GM23338 (cell line): ENCODE data around the gene STK24. TPM values are rescaled to one million over a fixed set of nuclear protein-coding genes. Genes with fewer than 3 reads are reported as not detected.

ENCODE experiments used
- ATAC-seq: fragments of 200-7000 bp; cut with Tn5 transposase; 3 replicates; pipeline ENCODE4 v1.9.1; 2020
- DNase-seq: peaks from one replicate; pipeline ENCODE4 v3.0.0-alpha.2; 2015; ENCODE audit warnings: low spot score
- H2AFZ ChIP-seq: fragments of 200-600 bp; sonication (generic); 2 replicates; pipeline ENCODE4 v1.8.0; 2016; ENCODE audit warnings: antibody characterized with exemption, mild to moderate bottlenecking, moderate library complexity
- H3F3A ChIP-seq: fragments of 200-600 bp; sonication (generic); replicated peaks from 2 replicates; pipeline ENCODE4 v1.8.0; 2017; ENCODE audit warnings: antibody characterized with exemption, mixed run types, low read depth
- H3K27ac ChIP-seq: fragments of 200-600 bp; sonication (generic); 2 replicates; pipeline ENCODE4 v1.6.1; 2016; ENCODE audit warnings: low read depth
- H3K27me3 ChIP-seq: fragments of 200-600 bp; sonication (generic); 2 replicates; pipeline ENCODE4 v1.8.0; 2016; ENCODE audit warnings: mild to moderate bottlenecking, mixed run types, moderate library complexity; ENCODE audit not compliant: insufficient read depth
- H3K36me3 ChIP-seq: fragments of 200-600 bp; sonication (generic); 2 replicates; pipeline ENCODE4 v1.8.0; 2016; ENCODE audit warnings: mild to moderate bottlenecking; ENCODE audit not compliant: insufficient read depth
- H3K4me1 ChIP-seq: fragments of 200-600 bp; sonication (generic); 2 replicates; pipeline ENCODE4 v1.8.0; 2016; ENCODE audit warnings: mild to moderate bottlenecking, moderate library complexity; ENCODE audit not compliant: insufficient read depth
- H3K4me2 ChIP-seq: fragments of 200-600 bp; sonication (generic); 2 replicates; pipeline ENCODE4 v1.7.1; 2017; ENCODE audit warnings: mixed run types
- H3K4me3 ChIP-seq: fragments of 200-600 bp; sonication (generic); 2 replicates; pipeline ENCODE4 v1.6.1; 2016; ENCODE audit warnings: mixed run types
- H3K79me2 ChIP-seq: fragments of 200-600 bp; sonication (generic); replicated peaks from 2 replicates; pipeline ENCODE4 v1.8.0; 2017; ENCODE audit warnings: mild to moderate bottlenecking; ENCODE audit not compliant: insufficient read depth
- H3K9me2 ChIP-seq: fragments of 200-600 bp; sonication (generic); 2 replicates; pipeline ENCODE4 v1.8.0; 2017; ENCODE audit not compliant: insufficient read depth
- H4K20me1 ChIP-seq: fragments of 200-600 bp; sonication (generic); replicated peaks from 2 replicates; pipeline ENCODE4 v1.8.0; 2017; ENCODE audit warnings: mild to moderate bottlenecking; ENCODE audit not compliant: insufficient read depth
- H3K27ac Mint-ChIP-seq: 2 replicates; pipeline ENCODE4 v1.8.0; 2020; ENCODE audit warnings: inconsistent platforms, mild to moderate bottlenecking, moderate library complexity, mixed read lengths
- H3K27me3 Mint-ChIP-seq: 3 replicates; pipeline ENCODE4 v1.8.0; 2022; ENCODE audit warnings: low read depth, mild to moderate bottlenecking, moderate library complexity, mixed read lengths, inconsistent platforms; ENCODE audit not compliant: insufficient read depth, poor library complexity
- H3K36me3 Mint-ChIP-seq: 3 replicates; pipeline ENCODE4 v1.8.0; 2021; ENCODE audit warnings: low read depth, mild to moderate bottlenecking, inconsistent platforms, moderate library complexity, mixed read lengths
- H3K4me1 Mint-ChIP-seq: 3 replicates; pipeline ENCODE4 v1.8.0; 2020; ENCODE audit warnings: mild to moderate bottlenecking, inconsistent platforms, mixed read lengths
- H3K4me3 Mint-ChIP-seq: 3 replicates; pipeline ENCODE4 v1.8.0; 2021; ENCODE audit warnings: moderate library complexity, mild to moderate bottlenecking, inconsistent platforms, mixed read lengths
- H3K9me3 Mint-ChIP-seq: 3 replicates; pipeline ENCODE4 v1.8.0; 2020; ENCODE audit warnings: moderate library complexity, mild to moderate bottlenecking, inconsistent platforms, mixed read lengths
- CREB1 ChIP-seq: fragments of 250-450 bp; sonication (Bioruptor Pico); IDR thresholded peaks from 2 replicates; pipeline ENCODE4 v1.5.0; 2020; ENCODE audit warnings: low read depth, mild to moderate bottlenecking, moderate library complexity
- EZH2 ChIP-seq: fragments of 200-600 bp; sonication (generic); IDR thresholded peaks from one replicate; pipeline ENCODE4 v1.8.0; 2017; ENCODE audit warnings: antibody characterized with exemption, mild to moderate bottlenecking, low read depth; ENCODE audit not compliant: unreplicated experiment
- EZH2phosphoT487 ChIP-seq: fragments of 200-600 bp; sonication (generic); IDR thresholded peaks from one replicate; pipeline ENCODE4 v1.8.1; 2018; ENCODE audit warnings: antibody characterized with exemption; ENCODE audit not compliant: unreplicated experiment
- JUNB ChIP-seq: IDR thresholded peaks from one replicate; pipeline ENCODE4 v1.6.1; 2016; ENCODE audit warnings: antibody characterized with exemption; ENCODE audit not compliant: unreplicated experiment
- NANOG ChIP-seq: IDR thresholded peaks from 2 replicates; pipeline ENCODE4 v1.6.1; 2016; ENCODE audit warnings: antibody characterized with exemption, borderline replicate concordance
- POLR2AphosphoS5 ChIP-seq: IDR thresholded peaks from 2 replicates; pipeline ENCODE4 v1.6.1; 2016; ENCODE audit warnings: antibody characterized with exemption, low read depth
- STAT1 ChIP-seq: IDR thresholded peaks from one replicate; pipeline ENCODE4 v1.6.1; 2016; ENCODE audit warnings: antibody characterized with exemption; ENCODE audit not compliant: unreplicated experiment
- ZNF114 ChIP-seq: fragments of 250-450 bp; sonication (Bioruptor Pico); IDR thresholded peaks from 2 replicates; pipeline ENCODE4 v1.5.0; 2020; ENCODE audit warnings: mild to moderate bottlenecking, moderate library complexity
- ZNF331 ChIP-seq: fragments of 250-450 bp; sonication (Bioruptor Pico); IDR thresholded peaks from 2 replicates; pipeline ENCODE4 v1.5.0; 2020; ENCODE audit warnings: low read depth, mild to moderate bottlenecking, moderate library complexity
- polyA plus RNA-seq: library from polyadenylated mRNA; unstranded; fragments of >200 nt; fragmentation: Nextera tagmentation; extraction: Ambion mirVana; gene quantifications from 2 replicates; pipeline ENCODE4 v1.2.1, GENCODE V29; 2016
- total RNA-seq: library from RNA; depleted of rRNA; stranded (reverse); fragments of >200 nt; shearing (Covaris generic); gene quantifications from 2 replicates; pipeline ENCODE4 v1.2.3, GENCODE V29; 2014
- TF ChIP-seq, protein P1 (sequence below): IDR thresholded peaks from 2 replicates; pipeline ENCODE4 v1.6.1; 2016; ENCODE audit warnings: antibody characterized with exemption
- TF ChIP-seq, protein P2 (sequence below): fragments of 250-450 bp; sonication (Bioruptor Pico); IDR thresholded peaks from 2 replicates; pipeline ENCODE4 v1.5.0; 2020; ENCODE audit warnings: mild to moderate bottlenecking, moderate library complexity
- TF ChIP-seq, protein P3 (sequence below), 2 experiments: fragments of 200-600 bp in 1 of 2; sonication (generic) in 1 of 2; conservative IDR thresholded peaks; 2 replicates each; pipeline versions ENCODE4 v1.5.1 to v1.6.1; 2016 to 2017; ENCODE audit warnings: antibody characterized with exemption in 2 of 2, low read depth in 2 of 2, mild to moderate bottlenecking in 2 of 2, moderate library complexity in 1 of 2

STK24 gene
- total and polyA plus RNA-seq, 2 experiments from 2014 or later, result 56.5 to 144 TPM

DNA sequence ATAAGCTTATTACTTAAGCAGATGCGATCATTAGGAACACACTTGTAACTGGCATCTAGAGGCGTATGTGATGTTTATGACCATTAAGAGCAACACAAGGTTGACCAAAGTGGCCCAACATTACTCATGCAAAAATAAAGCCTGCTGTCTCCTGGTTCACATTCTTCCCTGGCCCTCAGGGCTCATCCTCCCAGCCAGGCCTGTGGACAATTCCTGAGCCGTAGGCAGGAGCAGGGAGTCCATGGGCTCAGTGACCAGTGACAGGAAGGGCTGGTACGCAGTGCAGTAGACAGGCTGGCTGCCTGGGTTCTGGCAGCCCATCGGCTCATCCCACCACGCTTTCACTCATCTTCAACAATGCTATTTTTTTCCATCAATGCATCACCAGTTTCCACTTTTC is 106.0 kb downstream of the STK24 start:
- H3K27me3 ChIP-seq, result no peaks in the 10 kb centered on the region
- TF ChIP-seq, protein P1, sequence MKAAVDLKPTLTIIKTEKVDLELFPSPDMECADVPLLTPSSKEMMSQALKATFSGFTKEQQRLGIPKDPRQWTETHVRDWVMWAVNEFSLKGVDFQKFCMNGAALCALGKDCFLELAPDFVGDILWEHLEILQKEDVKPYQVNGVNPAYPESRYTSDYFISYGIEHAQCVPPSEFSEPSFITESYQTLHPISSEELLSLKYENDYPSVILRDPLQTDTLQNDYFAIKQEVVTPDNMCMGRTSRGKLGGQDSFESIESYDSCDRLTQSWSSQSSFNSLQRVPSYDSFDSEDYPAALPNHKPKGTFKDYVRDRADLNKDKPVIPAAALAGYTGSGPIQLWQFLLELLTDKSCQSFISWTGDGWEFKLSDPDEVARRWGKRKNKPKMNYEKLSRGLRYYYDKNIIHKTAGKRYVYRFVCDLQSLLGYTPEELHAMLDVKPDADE, result no peak
- TF ChIP-seq EZH2phosphoT487 (no peak), POLR2AphosphoS5 (no peak), JUNB (no peak), NANOG (no peak), STAT1 (no peak), EZH2 (no peak), ZNF331 (no peak), ZNF114 (CRISPR knock-in tag) (no peak), CREB1 (CRISPR knock-in tag) (no peak)
- TF ChIP-seq, protein P2, sequence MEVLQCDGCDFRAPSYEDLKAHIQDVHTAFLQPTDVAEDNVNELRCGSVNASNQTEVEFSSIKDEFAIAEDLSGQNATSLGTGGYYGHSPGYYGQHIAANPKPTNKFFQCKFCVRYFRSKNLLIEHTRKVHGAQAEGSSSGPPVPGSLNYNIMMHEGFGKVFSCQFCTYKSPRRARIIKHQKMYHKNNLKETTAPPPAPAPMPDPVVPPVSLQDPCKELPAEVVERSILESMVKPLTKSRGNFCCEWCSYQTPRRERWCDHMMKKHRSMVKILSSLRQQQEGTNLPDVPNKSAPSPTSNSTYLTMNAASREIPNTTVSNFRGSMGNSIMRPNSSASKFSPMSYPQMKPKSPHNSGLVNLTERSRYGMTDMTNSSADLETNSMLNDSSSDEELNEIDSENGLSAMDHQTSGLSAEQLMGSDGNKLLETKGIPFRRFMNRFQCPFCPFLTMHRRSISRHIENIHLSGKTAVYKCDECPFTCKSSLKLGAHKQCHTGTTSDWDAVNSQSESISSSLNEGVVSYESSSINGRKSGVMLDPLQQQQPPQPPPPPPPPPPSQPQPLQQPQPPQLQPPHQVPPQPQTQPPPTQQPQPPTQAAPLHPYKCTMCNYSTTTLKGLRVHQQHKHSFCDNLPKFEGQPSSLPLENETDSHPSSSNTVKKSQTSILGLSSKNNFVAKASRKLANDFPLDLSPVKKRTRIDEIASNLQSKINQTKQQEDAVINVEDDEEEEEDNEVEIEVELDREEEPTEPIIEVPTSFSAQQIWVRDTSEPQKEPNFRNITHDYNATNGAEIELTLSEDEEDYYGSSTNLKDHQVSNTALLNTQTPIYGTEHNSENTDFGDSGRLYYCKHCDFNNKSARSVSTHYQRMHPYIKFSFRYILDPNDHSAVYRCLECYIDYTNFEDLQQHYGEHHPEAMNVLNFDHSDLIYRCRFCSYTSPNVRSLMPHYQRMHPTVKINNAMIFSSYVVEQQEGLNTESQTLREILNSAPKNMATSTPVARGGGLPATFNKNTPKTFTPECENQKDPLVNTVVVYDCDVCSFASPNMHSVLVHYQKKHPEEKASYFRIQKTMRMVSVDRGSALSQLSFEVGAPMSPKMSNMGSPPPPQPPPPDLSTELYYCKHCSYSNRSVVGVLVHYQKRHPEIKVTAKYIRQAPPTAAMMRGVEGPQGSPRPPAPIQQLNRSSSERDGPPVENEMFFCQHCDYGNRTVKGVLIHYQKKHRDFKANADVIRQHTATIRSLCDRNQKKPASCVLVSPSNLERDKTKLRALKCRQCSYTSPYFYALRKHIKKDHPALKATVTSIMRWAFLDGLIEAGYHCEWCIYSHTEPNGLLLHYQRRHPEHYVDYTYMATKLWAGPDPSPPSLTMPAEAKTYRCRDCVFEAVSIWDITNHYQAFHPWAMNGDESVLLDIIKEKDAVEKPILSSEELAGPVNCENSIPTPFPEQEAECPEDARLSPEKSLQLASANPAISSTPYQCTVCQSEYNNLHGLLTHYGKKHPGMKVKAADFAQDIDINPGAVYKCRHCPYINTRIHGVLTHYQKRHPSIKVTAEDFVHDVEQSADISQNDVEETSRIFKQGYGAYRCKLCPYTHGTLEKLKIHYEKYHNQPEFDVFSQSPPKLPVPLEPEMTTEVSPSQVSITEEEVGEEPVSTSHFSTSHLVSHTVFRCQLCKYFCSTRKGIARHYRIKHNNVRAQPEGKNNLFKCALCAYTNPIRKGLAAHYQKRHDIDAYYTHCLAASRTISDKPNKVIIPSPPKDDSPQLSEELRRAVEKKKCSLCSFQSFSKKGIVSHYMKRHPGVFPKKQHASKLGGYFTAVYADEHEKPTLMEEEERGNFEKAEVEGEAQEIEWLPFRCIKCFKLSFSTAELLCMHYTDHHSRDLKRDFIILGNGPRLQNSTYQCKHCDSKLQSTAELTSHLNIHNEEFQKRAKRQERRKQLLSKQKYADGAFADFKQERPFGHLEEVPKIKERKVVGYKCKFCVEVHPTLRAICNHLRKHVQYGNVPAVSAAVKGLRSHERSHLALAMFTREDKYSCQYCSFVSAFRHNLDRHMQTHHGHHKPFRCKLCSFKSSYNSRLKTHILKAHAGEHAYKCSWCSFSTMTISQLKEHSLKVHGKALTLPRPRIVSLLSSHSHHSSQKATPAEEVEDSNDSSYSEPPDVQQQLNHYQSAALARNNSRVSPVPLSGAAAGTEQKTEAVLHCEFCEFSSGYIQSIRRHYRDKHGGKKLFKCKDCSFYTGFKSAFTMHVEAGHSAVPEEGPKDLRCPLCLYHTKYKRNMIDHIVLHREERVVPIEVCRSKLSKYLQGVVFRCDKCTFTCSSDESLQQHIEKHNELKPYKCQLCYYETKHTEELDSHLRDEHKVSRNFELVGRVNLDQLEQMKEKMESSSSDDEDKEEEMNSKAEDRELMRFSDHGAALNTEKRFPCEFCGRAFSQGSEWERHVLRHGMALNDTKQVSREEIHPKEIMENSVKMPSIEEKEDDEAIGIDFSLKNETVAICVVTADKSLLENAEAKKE (CRISPR knock-in tag), result no peak
- TF ChIP-seq, protein P3, sequence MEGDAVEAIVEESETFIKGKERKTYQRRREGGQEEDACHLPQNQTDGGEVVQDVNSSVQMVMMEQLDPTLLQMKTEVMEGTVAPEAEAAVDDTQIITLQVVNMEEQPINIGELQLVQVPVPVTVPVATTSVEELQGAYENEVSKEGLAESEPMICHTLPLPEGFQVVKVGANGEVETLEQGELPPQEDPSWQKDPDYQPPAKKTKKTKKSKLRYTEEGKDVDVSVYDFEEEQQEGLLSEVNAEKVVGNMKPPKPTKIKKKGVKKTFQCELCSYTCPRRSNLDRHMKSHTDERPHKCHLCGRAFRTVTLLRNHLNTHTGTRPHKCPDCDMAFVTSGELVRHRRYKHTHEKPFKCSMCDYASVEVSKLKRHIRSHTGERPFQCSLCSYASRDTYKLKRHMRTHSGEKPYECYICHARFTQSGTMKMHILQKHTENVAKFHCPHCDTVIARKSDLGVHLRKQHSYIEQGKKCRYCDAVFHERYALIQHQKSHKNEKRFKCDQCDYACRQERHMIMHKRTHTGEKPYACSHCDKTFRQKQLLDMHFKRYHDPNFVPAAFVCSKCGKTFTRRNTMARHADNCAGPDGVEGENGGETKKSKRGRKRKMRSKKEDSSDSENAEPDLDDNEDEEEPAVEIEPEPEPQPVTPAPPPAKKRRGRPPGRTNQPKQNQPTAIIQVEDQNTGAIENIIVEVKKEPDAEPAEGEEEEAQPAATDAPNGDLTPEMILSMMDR (conservative IDR thresholded peaks at IDR 0.05; ENCODE audit: low read depth in 2 of 2), result no peak
- peaks cover 7% of the 10 kb centered on the region; the same call in 1 of the 2 replicates for H3K4me1 ChIP-seq
- Mint-ChIP-seq H3K4me3 (no peak overlapping the region), H3K27me3 (peaks cover 4% of the 10 kb centered on the region), H3K36me3 (peaks cover 48% of the 10 kb centered on the region), H3K4me1 (peaks cover 27% of the 10 kb centered on the region), H3K27ac (no peak overlapping the region), H3K9me3 (no peaks in the 10 kb centered on the region)
- no peak overlapping the region for H3K4me2 ChIP-seq
- H2AFZ ChIP-seq, result no peak overlapping the region
- no peak for ATAC-seq
- H3K79me2 ChIP-seq, result peaks cover 61% of the 10 kb centered on the region
- no peak for DNase-seq
- no peaks in the 10 kb centered on the region for H3F3A ChIP-seq
- H3K27ac ChIP-seq, result 0 out of 2 replicates have a peak overlapping the region, but pooled peaks have one; percentile 32
- no peaks in the 10 kb centered on the region for H3K9me2 ChIP-seq
- peaks cover 23% of the 10 kb centered on the region for H4K20me1 ChIP-seq
- H3K36me3 ChIP-seq, result peaks cover 5% of the 10 kb centered on the region
- no peak overlapping the region for H3K4me3 ChIP-seq
